K562 (cell line): ENCODE data around the gene CENPX.

Source experiments
- DMBX1 ChIP-seq: fragments of 250-450 bp; sonication (Bioruptor Pico); IDR thresholded peaks from 2 replicates; pipeline ENCODE4 v1.8.0; 2022; ENCODE audit warnings: inconsistent platforms, mild to moderate bottlenecking, moderate library complexity, borderline replicate concordance
- E2F6 ChIP-seq, 2 experiments: IDR thresholded peaks; 2 replicates each; pipeline ENCODE4 v1.6.1; 2011; ENCODE audit warnings: borderline replicate concordance in 1 of 2, control low read depth in 1 of 2, low read depth in 1 of 2, low read length in 1 of 2, mild to moderate bottlenecking in 1 of 2, mixed read lengths in 1 of 2, moderate library complexity in 1 of 2; ENCODE audit not compliant: insufficient read depth in 1 of 2, insufficient read length in 1 of 2, poor library complexity in 1 of 2, severe bottlenecking in 1 of 2; ENCODE audit errors: extremely low read depth in 1 of 2
- HNRNPH1 ChIP-seq: fragments of 200-400 bp; formaldehyde crosslinking; optimal IDR thresholded peaks from 2 replicates; pipeline ENCODE3; 2017; ENCODE audit warnings: low read depth, mild to moderate bottlenecking, low read length, moderate library complexity
- MTF1 ChIP-seq: fragments of 250-450 bp; sonication (Bioruptor Pico); IDR thresholded peaks from 2 replicates; pipeline ENCODE4 v1.9.0; 2021; ENCODE audit warnings: moderate library complexity, mild to moderate bottlenecking, inconsistent platforms, borderline replicate concordance
- POLR2AphosphoS2 ChIP-seq: IDR thresholded peaks from 2 replicates; pipeline ENCODE4 v1.6.1; 2012; ENCODE audit warnings: low read length, improper control_type of control experiment
- PREB ChIP-seq: sonication (generic); formaldehyde crosslinking; IDR thresholded peaks from 2 replicates; pipeline ENCODE4 v1.8.1; 2023; ENCODE audit warnings: mild to moderate bottlenecking, missing genetic modification reagents
- RAD21 ChIP-seq, 2 experiments: fragments of 250-450 bp in 1 of 2; fragments of 450-650 bp in 1 of 2; sonication (Bioruptor Pico) in 1 of 2; formaldehyde crosslinking in 1 of 2; IDR thresholded peaks in 1 of 2; conservative IDR thresholded peaks in 1 of 2; 2 replicates each; pipeline versions ENCODE4 v1.4.0 to v1.8.0; 2020 to 2022; ENCODE audit warnings: mild to moderate bottlenecking in 2 of 2, moderate library complexity in 1 of 2
- TF ChIP-seq, protein P1 (sequence below): fragments of 250-450 bp; sonication (Bioruptor Pico); IDR thresholded peaks from 2 replicates; pipeline ENCODE4 v1.4.0; 2020; ENCODE audit warnings: mild to moderate bottlenecking, moderate library complexity

DNA sequence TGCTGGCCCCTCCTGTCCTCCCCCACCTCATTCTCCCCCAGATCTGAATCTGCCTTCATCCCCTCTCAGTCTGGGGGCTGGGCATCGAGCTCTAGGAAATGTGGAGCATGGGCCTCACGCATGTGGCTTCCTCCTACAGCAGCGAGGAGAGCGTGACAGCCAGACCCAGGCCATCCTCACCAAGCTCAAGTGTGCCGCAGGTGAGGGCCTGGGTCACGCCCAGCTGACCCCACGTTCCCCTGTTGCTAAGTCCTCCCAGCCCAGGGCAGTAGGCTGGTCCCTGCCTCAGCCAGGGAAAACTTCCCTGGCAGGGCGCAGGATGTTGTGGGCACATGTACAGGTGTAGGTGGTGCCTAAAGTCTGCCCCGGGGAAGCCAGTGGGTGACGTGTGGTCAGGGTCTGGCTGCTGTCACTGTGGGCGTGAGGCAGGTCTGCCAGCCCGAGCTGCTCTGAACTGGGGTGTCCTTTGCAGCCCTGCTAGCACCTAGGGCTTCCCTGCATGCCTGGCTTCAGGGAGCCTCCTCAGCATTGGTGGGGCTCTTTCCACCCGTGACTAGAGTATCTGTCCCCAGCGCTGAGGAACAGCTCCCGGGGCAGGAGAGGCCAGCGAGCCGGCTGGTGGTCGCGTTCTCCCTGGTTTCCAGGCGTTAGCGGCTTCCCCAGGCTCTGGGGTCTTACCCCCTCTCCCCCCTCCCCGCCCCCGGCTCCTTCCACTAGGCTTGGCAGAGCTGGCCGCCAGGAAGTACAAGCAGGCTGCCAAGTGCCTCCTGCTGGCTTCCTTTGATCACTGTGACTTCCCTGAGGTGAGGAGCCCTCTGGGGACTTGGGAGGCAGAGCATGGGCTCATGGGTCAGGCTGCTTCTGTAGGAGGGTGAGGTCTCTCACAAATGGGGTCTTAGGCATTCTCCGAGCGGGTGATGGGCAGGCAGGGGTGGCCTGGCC, 32.6 kb upstream of the CENPX start:
- TF ChIP-seq POLR2AphosphoS2 (no peak), RAD21 (CRISPR knock-in tag; conservative IDR thresholded peaks at IDR 0.05 in 1 of 2, IDR thresholded peaks at IDR 0.05 in 1 of 2) (no peak), HNRNPH1 (no peak), DMBX1 (no peak), E2F6 (IDR thresholded peaks at IDR 0.05; ENCODE audit: borderline replicate concordance in 1 of 2, extremely low read depth in 1 of 2, insufficient read depth in 1 of 2, insufficient read length in 1 of 2, low read depth in 1 of 2, low read length in 1 of 2, poor library complexity in 1 of 2, severe bottlenecking in 1 of 2) (no peak), PREB (no peak), MTF1 (CRISPR knock-in tag) (no peak)
- TF ChIP-seq, protein P1, sequence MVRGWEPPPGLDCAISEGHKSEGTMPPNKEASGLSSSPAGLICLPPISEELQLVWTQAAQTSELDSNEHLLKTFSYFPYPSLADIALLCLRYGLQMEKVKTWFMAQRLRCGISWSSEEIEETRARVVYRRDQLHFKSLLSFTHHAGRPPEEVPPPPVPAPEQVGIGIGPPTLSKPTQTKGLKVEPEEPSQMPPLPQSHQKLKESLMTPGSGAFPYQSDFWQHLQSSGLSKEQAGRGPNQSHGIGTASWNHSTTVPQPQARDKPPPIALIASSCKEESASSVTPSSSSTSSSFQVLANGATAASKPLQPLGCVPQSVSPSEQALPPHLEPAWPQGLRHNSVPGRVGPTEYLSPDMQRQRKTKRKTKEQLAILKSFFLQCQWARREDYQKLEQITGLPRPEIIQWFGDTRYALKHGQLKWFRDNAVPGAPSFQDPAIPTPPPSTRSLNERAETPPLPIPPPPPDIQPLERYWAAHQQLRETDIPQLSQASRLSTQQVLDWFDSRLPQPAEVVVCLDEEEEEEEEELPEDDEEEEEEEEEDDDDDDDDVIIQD (CRISPR knock-in tag), result no peak
